ENCODE results near the gene LONP1. TPM values are rescaled to one million over a fixed set of nuclear protein-coding genes. Genes with fewer than 3 reads are reported as not detected.

The LONP1 gene
- polyA plus RNA-seq, 3 donors, result 12.1 to 37.2 (median 13.8) TPM

- Histone ChIP-seq H2AFZ (ENCODE audit: insufficient read depth, low read depth, low read length, poor library complexity, severe bottlenecking) (no peak overlapping the region), H3K27ac (ENCODE audit: low read depth in 1 of 2, low read length in 2 of 2) (no peak overlapping the region), H3K9ac (ENCODE audit: insufficient read depth, low read length, poor library complexity, severe bottlenecking) (no peak overlapping the region), H3K27me3 (ENCODE audit: control insufficient read depth in 2 of 2, insufficient read depth in 2 of 2, low read length in 2 of 2) (no peaks in the 10 kb centered on the region), H3K36me3 (replicated peaks in 1 of 2; ENCODE audit: control insufficient read depth in 1 of 2, insufficient read depth in 2 of 2, low read length in 2 of 2) (no peaks in the 10 kb centered on the region), H3K4me2 (replicated peaks; ENCODE audit: extremely low read depth, low read length, poor library complexity, severe bottlenecking) (no peak overlapping the region), H3K9me3 (replicated peaks in 1 of 2; ENCODE audit: control insufficient read depth in 1 of 2, insufficient read depth in 1 of 2, low read length in 2 of 2) (no peaks in the 10 kb centered on the region), H3K79me2 (ENCODE audit: insufficient read depth, low read length) (peaks cover 8% of the 10 kb centered on the region), H3K4me1 (ENCODE audit: control insufficient read depth in 1 of 2, insufficient read depth in 2 of 2, low read length in 2 of 2) (peaks cover 14 to 20% of the 10 kb centered on the region in 2 donors), H4K20me1 (ENCODE audit: insufficient read depth, low read length) (no peaks in the 10 kb centered on the region), H3K4me3 (replicated peaks in 1 of 3; ENCODE audit: low read depth in 2 of 3, low read length in 3 of 3) (no peak overlapping the region)
- peaks cover 0 to 5% (median 2%) of the 10 kb centered on the region in 7 donors for H3K9me3 Mint-ChIP-seq
- intact Hi-C loops (cut with micrococcal nuclease), result no loop called here
- H3K4me3 Mint-ChIP-seq, result no peak overlapping the region
- H3K27me3 Mint-ChIP-seq (ENCODE audit: low read depth in 3 of 3), result peaks cover 0 to 5% (median 5%) of the 10 kb centered on the region in 3 donors
- no peak overlapping the region for H3K27ac Mint-ChIP-seq
- H3K36me3 Mint-ChIP-seq, result peaks cover 0 to 13% of the 10 kb centered on the region in 2 donors
- DNase-seq, result no peak
- H3K4me1 Mint-ChIP-seq, result peaks cover 21% of the 10 kb centered on the region
- no peak for TF ChIP-seq CTCF (IDR thresholded peaks at IDR 0.05)
- WGBS (ENCODE audit: insufficient coverage), result 100% methylated on average over 9 of the region's 9 CpGs
Observed at GRCh38 chr19:5677580-5677979, 42.4 kb downstream of the LONP1 start.

- H3K36me3 ChIP-seq (replicated peaks in 1 of 2; ENCODE audit: control insufficient read depth in 1 of 2, insufficient read depth in 2 of 2, low read length in 2 of 2), result peaks cover 0 to under 1% of the 10 kb centered on the region in 2 donors
- Mint-ChIP-seq H3K27ac (peak overlapping the region in 1 of 7 donors; percentile 36), H3K4me1 (peaks cover 21% of the 10 kb centered on the region), H3K36me3 (peaks cover 0 to 15% of the 10 kb centered on the region in 2 donors), H3K4me3 (no peak overlapping the region), H3K9me3 (peaks cover 0 to 5% (median 0%) of the 10 kb centered on the region in 7 donors), H3K27me3 (ENCODE audit: low read depth in 3 of 3) (peaks cover 0 to 5% (median 4%) of the 10 kb centered on the region in 3 donors)
- H3K4me2 ChIP-seq (replicated peaks; ENCODE audit: extremely low read depth, low read length, poor library complexity, severe bottlenecking), result no peak overlapping the region
- no peak overlapping the region for H2AFZ ChIP-seq (ENCODE audit: insufficient read depth, low read depth, low read length, poor library complexity, severe bottlenecking)
- DNase-seq, result no peak
- no peak overlapping the region for H3K4me3 ChIP-seq (replicated peaks in 1 of 3; ENCODE audit: low read depth in 2 of 3, low read length in 3 of 3)
- intact Hi-C loops (cut with micrococcal nuclease), result no loop called here
- no peaks in the 10 kb centered on the region for H3K9me3 ChIP-seq (replicated peaks in 1 of 2; ENCODE audit: control insufficient read depth in 1 of 2, insufficient read depth in 1 of 2, low read length in 2 of 2)
- TF ChIP-seq CTCF (IDR thresholded peaks at IDR 0.05), result no peak
- peak overlapping the region; percentile 4 for H3K9ac ChIP-seq (ENCODE audit: insufficient read depth, low read length, poor library complexity, severe bottlenecking)
- WGBS (ENCODE audit: insufficient coverage), result 98% methylated on average over 5 of the region's 10 CpGs
- peaks cover 14 to 20% of the 10 kb centered on the region in 2 donors for H3K4me1 ChIP-seq (ENCODE audit: control insufficient read depth in 1 of 2, insufficient read depth in 2 of 2, low read length in 2 of 2)
- no peak overlapping the region for H3K27ac ChIP-seq (ENCODE audit: low read depth in 1 of 2, low read length in 2 of 2)
- H3K27me3 ChIP-seq (ENCODE audit: control insufficient read depth in 2 of 2, insufficient read depth in 2 of 2, low read length in 2 of 2), result no peaks in the 10 kb centered on the region
- H4K20me1 ChIP-seq (ENCODE audit: insufficient read depth, low read length), result no peaks in the 10 kb centered on the region
- H3K79me2 ChIP-seq (ENCODE audit: insufficient read depth, low read length), result peaks cover 8% of the 10 kb centered on the region
Observed at GRCh38 chr19:5677136-5677535, 42.8 kb downstream of the LONP1 start.
